Motor neuron (in vitro differentiated cells): ENCODE data around the gene CSE1L. TPM values are rescaled to one million over a fixed set of nuclear protein-coding genes. Genes with fewer than 3 reads are reported as not detected.
A peak's percentile ranks its signal among the peaks of the same experiment; 100 is the strongest.
"Not testable (repeated sequence)": the region's sequence is repeated elsewhere in the genome, so short reads cannot be mapped to it uniquely, and the experiment has no call there.

Source experiments
- ATAC-seq, 8 experiments: fragments of 200-7000 bp; cut with Tn5 transposase; replicated peaks in 6 of 8; 2 replicates each; pipeline ENCODE4 v1.8.0; 2021; ENCODE audit warnings: mild to moderate bottlenecking in 8 of 8, moderate library complexity in 8 of 8
- H3K27ac ChIP-seq, 2 donors: fragments of 250-450 bp; sonication (Bioruptor Pico); 2 replicates each; pipeline ENCODE4 v1.9.0; 2021; ENCODE audit warnings: antibody characterized with exemption in 2 of 2, mild to moderate bottlenecking in 2 of 2, moderate library complexity in 1 of 2
- H3K4me1 ChIP-seq, 2 donors: fragments of 250-450 bp; sonication (Bioruptor Pico); replicated peaks in 1 of 2; 2 replicates each; pipeline ENCODE4 v1.6.1; 2021; ENCODE audit warnings: antibody characterized with exemption in 2 of 2, mild to moderate bottlenecking in 2 of 2, moderate library complexity in 1 of 2
- H3K4me3 ChIP-seq, 5 donors: fragments of 250-450 bp; sonication (Bioruptor Pico); 2 replicates each; pipeline ENCODE4 v1.9.0; 2021; ENCODE audit warnings: antibody characterized with exemption in 5 of 5, mild to moderate bottlenecking in 5 of 5, moderate library complexity in 4 of 5
- WGBS, 10 experiments: fragments of 450-650 bp; shearing (Covaris generic); methylation state at CpG; one replicate each; pipeline ENCODE4 v1.0.0; 2022; 5-methylcytosine and 5-hydroxymethylcytosine counted together
- in situ Hi-C, 9 experiments: fragments of 400-800 bp; cut with MboI; loops; one replicate each; pipeline ENCODE4 v1.15.0; 2021; ENCODE audit warnings: low sequenced_read_pairs in 9 of 9, low pct_unique_long_range_greater_than_20kb in 2 of 9; ENCODE audit not compliant: unreplicated experiment in 9 of 9
- total RNA-seq, 8 experiments: library from RNA; unstranded; fragments of 300-600 nt; gene quantifications; 2 replicates each; pipeline versions ENCODE4 v1.2.3 to v1.2.4, GENCODE V29; 2022

Gene CSE1L
- total RNA-seq, 8 experiments from 2014 or later: 44.5 to 134 (median 66.9) TPM

DNA sequence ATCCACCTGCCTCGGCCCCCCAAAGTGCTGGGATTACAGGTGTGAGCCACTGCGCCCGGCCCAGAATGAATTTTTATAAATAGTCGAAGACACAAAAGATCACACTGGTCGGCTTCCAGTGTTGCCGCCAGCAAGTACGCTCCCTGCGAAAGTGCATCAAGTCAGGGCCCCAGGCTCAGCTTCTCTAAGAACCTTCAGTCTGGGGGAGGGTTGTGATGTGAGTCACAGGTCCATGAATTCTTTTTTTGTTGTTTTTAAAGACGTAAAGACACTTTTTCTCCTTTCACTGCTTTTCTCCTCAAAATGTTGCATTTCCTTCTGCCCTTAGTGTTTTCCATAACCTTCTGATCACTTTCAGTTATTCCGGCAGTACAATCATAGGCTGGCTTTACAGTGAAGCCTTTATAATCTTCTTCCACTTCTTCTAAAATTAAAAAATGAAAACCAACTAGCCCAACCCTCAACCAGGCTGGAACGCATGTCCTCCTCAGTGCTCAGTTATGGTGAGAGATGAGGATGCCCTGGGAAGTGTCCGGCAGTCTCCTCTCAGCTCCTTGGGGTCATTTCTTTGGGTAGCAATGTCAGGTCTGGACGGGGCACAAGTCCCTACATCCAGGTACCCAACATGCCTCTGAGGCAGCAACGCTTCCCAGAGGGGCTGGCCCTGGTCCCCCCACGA is 66.6 kb downstream of the CSE1L start:
- Histone ChIP-seq H3K27ac (no peak overlapping the region), H3K4me1 (no peaks in the 10 kb centered on the region), H3K4me3 (no peak overlapping the region)
- ATAC-seq: no peak
- in situ Hi-C loops: no loop called here
- WGBS, 10 experiments: 78 to 100% (median 93%) methylated on average over 1 to 10 of the region's 15 CpGs

DNA sequence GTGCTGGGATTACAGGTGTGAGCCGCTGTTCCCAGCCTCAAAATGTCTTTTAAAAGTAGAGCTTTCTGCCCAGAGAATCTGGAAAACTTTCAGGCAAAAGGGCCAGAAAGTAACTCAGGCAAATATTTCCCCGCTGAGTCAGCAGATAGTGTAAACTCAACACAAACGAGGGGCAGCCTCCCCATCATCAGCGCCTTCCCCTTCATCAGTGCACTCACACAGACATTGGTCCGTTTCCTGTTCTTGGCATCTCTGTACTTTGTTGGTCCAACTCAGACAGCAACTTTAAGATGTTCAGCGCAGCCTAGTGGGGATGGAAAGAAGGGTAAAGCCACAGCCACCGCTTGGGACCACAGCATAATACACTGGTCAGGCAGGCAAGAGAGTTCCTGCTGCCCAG is 69.5 kb downstream of the CSE1L start:
- Histone ChIP-seq H3K27ac (no peak overlapping the region), H3K4me1 (no peaks in the 10 kb centered on the region), H3K4me3 (no peak overlapping the region)
- in situ Hi-C loops: no loop called here
- WGBS, 10 experiments: 69 to 100% (median 94%) methylated on average over 1 to 7 of the region's 7 CpGs; no CpG with 5 or more reads in 4 of the 10 experiments
- no peak for ATAC-seq

GRCh38 chr20:49118307-49118706 is 72.2 kb downstream of the CSE1L start:
- 78 to 100% (median 100%) methylated on average over 1 to 3 of the region's 3 CpGs; no CpG with 5 or more reads in 3 of the 10 experiments for WGBS, 10 experiments
- in situ Hi-C loops: no loop called here
- ATAC-seq: no peak
- Histone ChIP-seq H3K4me1 (no peaks in the 10 kb centered on the region), H3K4me3 (no peak overlapping the region), H3K27ac (no peak overlapping the region)

GRCh38 chr20:49119988-49120387 is 73.9 kb downstream of the CSE1L start:
- Histone ChIP-seq H3K4me1 (no peaks in the 10 kb centered on the region), H3K27ac (no peak overlapping the region), H3K4me3 (no peak overlapping the region)
- WGBS, 10 experiments: 80 to 100% (median 95%) methylated on average over 1 to 7 of the region's 7 CpGs; no CpG with 5 or more reads in 3 of the 10 experiments
- in situ Hi-C loops: no loop called here
- ATAC-seq: no peak

DNA sequence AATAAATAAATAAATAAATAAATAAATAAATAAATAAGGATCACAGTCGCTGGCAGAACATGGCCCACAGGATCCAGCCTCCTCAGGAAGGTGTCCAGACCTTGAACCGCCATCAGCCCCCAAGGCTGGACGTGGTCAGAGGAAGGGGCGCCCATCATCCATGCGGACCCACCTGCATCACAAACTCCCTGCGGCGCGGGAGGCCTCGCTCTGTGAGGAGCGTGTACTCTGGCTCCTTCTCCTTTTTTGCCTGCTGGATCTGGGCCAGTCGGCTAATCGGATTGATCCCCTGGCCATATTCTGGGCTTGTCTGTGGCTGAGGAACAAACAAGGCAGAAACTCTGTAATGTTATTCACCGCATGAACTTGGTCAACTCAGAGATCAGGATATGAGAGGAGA is 76.8 kb downstream of the CSE1L start:
- H3K27ac ChIP-seq: no peak overlapping the region
- in situ Hi-C loops: no loop called here
- H3K4me1 ChIP-seq: no peaks in the 10 kb centered on the region
- no peak overlapping the region for H3K4me3 ChIP-seq
- ATAC-seq: no peak
- WGBS, 10 experiments: 0 to 100% (median 79%) methylated on average over 1 to 5 of the region's 13 CpGs; no CpG with 5 or more reads in 2 of the 10 experiments

GRCh38 chr20:49123982-49124381 is 77.9 kb downstream of the CSE1L start:
- in situ Hi-C loops: no loop called here
- WGBS, 10 experiments: 96 to 100% methylated on average over 2 to 5 of the region's 10 CpGs; no CpG with 5 or more reads in 8 of the 10 experiments
- H3K4me3 ChIP-seq: no peak overlapping the region
- H3K27ac ChIP-seq: no peak overlapping the region
- H3K4me1 ChIP-seq: no peaks in the 10 kb centered on the region
- ATAC-seq: no peak

DNA sequence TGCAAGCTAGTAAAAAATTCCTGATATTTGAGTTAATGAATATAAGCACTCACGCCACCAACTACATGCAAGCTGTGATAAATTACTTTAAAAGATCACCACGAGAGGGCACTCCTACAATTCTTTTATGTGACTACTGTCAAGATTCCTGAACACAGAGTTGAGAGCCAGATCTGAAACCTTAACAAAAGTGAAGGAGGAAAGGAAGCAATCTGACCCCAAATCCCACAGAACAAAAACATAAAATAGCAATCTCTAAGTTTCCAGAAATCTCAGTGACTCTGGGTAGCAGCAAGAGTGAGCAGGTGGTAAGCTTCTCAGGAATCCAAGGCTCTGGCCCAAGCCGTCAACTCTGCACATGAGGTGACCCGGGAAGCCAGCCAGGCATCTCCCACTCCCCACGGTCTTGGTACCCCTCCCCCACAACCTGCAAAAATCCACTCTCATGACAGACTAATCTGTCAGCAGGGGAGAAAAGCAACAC is 86.9 kb downstream of the CSE1L start:
- in situ Hi-C loops: loop anchor here in 2 of 9 experiments (5.0 to 10.0 kb wide), 2 partner anchors 74 to 82 kb away; partner anchors contain the start of gene DDX27 (in 1 of the 2)
- 7 to 100% (median 33%) methylated on average over 1 to 5 of the region's 5 CpGs; no CpG with 5 or more reads in 1 of the 10 experiments for WGBS, 10 experiments
- ATAC-seq: peak in 6 of 8 experiments; percentile 38 to 90 (median 74)
- no peak overlapping the region for H3K4me3 ChIP-seq
- no peak overlapping the region for H3K27ac ChIP-seq
- peaks cover 0 to 3% of the 10 kb centered on the region in 2 donors for H3K4me1 ChIP-seq

DNA sequence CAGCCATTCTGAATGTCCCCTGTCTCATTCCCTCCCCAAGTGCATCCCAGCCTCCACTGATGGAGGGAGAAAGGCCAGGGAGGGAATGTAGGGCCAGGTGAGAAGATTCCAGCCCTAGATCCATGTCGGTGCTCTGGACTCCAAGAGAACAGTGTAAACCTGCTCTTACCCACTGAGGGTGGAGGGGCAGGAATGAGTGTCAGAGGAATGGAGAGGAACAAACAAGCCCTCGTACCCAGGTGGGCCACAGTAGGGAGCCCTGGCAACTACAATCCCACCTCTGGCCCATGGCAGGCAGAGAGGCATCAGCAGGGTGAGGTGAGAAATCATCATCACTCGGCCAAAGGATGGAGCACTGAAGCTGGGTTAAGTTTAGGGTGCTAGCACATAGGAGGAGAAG is 87.5 kb downstream of the CSE1L start:
- WGBS, 10 experiments: 20 to 88% (median 80%) methylated on average over 1 to 2 of the region's 3 CpGs; no CpG with 5 or more reads in 5 of the 10 experiments
- H3K4me1 ChIP-seq: peaks cover 0 to 3% of the 10 kb centered on the region in 2 donors
- ATAC-seq: no peak
- H3K27ac ChIP-seq: no peak overlapping the region
- no peak overlapping the region for H3K4me3 ChIP-seq
- in situ Hi-C loops: loop anchor here in 2 of 9 experiments (5.0 to 10.0 kb wide), 2 partner anchors 74 to 81 kb away; partner anchors contain the start of gene DDX27 (in 1 of the 2)

DNA sequence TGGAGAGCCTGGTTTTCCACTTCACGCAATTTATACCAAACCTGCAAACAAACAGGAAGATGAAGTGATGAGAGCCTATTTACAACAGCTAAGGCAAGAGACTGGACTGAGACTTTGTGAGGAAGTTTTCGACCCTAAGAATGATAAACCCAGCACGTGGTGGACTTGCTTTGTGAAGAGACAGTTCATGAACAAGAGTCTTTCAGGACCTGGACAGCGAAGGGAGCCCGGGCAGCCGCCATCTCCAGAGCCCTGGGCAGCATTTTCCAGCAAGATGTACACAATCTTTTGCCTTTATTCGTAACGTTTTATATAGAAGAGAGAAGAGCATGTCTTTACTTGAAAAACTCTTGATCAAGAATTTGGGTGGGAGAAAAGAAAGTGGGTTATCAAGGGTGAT is 88.7 kb downstream of the CSE1L start:
- not testable (repeated sequence) for H3K4me1 ChIP-seq, H3K4me3 ChIP-seq, ATAC-seq, H3K27ac ChIP-seq
- WGBS, 10 experiments: 53 to 96% (median 90%) methylated on average over 1 to 8 of the region's 8 CpGs
- in situ Hi-C loops: loop anchor here in 2 of 9 experiments (5.0 to 10.0 kb wide), 2 partner anchors 73 to 80 kb away; partner anchors contain the start of gene DDX27 (in 1 of the 2)

- peaks cover 0 to 3% of the 10 kb centered on the region in 2 donors for H3K4me1 ChIP-seq
- H3K4me3 ChIP-seq: no peak overlapping the region
- no peak for ATAC-seq
- 61 to 100% (median 88%) methylated on average over 1 to 10 of the region's 15 CpGs for WGBS, 10 experiments
- in situ Hi-C loops: loop anchor here in 1 of 9 experiments (10.0 kb wide), 1 partner anchor 78 kb away; the partner anchor contains the start of gene DDX27
- no peak overlapping the region for H3K27ac ChIP-seq
Observed at GRCh38 chr20:49136817-49137571, 90.9 kb downstream of the CSE1L start.

- no peak overlapping the region for H3K27ac ChIP-seq
- no peaks in the 10 kb centered on the region for H3K4me1 ChIP-seq
- in situ Hi-C loops: loop anchor here in 1 of 9 experiments (10.0 kb wide), 1 partner anchor 76 kb away; the partner anchor contains the start of gene DDX27
- no peak overlapping the region for H3K4me3 ChIP-seq
- no peak for ATAC-seq
Observed at GRCh38 chr20:49138431-49138830, 92.3 kb downstream of the CSE1L start.

DNA sequence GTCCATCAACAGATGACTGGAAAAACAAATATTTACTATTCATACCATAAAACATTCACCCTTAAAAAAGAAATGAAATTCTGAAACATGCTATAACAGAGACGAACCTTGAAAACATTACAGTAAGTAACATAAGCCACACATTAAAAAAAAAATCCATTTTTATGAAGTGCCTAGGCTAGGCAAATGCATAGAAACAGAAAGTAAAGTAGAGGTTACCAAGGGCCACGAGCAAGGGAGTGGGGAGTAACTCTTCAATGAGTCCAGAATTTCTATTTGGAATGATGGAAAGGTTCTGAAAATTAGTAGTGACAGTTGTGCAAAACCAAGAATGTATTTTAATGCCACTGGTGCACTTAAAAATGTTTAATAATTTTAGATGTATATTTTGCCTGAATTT is 94.3 kb downstream of the CSE1L start:
- WGBS, 10 experiments: 0 to 100% (median 84%) methylated on average over 1 to 2 of the region's 2 CpGs; no CpG with 5 or more reads in 1 of the 10 experiments
- ATAC-seq: peak in 3 of 8 experiments; percentile 45 to 71 (median 58)
- Histone ChIP-seq H3K4me1 (no peaks in the 10 kb centered on the region), H3K27ac (no peak overlapping the region), H3K4me3 (no peak overlapping the region)
- in situ Hi-C loops: no loop called here

DNA sequence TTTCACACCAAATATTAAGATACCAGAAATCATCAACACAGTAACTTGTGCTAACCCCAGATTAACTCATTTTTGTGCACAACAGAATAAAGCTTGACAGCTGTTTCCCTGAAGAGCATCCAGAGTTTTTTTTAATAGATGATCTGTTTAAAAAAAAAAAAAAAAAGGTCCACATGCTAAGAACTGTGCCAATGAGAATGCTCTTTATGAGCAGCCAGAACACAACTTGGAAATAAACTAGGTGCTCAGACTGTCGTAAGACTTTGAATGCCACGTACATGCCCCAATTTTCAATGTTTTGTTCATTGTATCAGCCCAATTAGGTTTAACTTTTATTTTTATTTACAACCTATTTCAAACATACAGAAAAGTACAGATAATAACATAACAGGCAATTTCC is 94.7 kb downstream of the CSE1L start:
- in situ Hi-C loops: no loop called here
- H3K4me3 ChIP-seq: no peak overlapping the region
- no peak for ATAC-seq
- no peaks in the 10 kb centered on the region for H3K4me1 ChIP-seq
- no peak overlapping the region for H3K27ac ChIP-seq
- 41 to 100% (median 85%) methylated on average over 1 to 2 of the region's 2 CpGs; no CpG with 5 or more reads in 3 of the 10 experiments for WGBS, 10 experiments
